Iris pigment epithelial cell (primary cell): Measurements from ENCODE around the gene IL17REL.

ENCODE experiments used
- DNase-seq: peaks from one replicate; pipeline ENCODE4 v3.0.0-alpha.2; 2011; ENCODE audit warnings: low read depth

IL17REL gene

DNA sequence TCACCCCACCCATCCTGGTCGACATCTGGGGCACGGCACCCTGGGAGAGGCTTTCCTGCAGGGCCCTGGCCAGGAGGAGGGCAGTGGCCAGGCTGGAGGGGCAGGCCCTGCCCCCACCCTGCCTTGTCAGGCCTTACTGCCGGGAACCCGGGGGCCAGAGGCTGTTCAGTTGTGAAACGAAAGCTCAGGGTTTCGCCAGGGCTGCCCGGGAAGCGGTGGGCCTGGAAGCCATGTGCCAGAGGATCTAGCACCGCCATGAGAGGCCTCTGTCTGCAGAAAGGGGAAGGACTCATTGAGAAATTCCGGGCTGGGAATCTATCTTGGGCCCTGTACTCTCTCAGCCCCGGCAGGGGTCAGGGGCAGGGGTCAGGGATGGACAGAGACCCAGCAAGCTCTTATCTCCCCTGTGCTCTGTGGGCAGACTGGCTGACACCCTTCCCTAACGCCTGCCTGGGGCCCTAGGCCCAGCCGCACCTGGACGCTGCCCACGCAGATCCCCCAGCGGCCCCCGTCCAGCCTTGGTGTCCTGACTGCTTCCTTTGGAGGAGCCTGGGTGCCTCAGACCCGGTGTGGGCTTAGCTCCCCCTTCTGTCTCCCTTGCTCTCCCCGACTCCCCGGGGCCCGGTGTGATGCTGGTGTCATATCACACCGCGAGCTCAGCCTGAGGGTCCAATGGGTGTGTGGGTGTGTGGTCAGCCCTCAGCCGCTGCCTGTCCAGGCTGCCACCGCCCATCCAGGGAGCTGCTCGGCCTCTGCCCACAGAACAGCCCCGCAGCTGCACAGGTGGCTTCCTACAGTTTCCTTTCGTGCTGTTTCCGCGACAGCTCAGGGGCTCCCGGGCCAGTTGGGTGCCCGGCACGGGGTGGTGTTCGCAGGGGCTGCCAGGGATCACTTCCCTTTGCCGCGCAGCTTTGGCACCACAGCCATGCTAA is 45.5 kb downstream of the IL17REL start:
- DNase-seq: peak; percentile 33

DNA sequence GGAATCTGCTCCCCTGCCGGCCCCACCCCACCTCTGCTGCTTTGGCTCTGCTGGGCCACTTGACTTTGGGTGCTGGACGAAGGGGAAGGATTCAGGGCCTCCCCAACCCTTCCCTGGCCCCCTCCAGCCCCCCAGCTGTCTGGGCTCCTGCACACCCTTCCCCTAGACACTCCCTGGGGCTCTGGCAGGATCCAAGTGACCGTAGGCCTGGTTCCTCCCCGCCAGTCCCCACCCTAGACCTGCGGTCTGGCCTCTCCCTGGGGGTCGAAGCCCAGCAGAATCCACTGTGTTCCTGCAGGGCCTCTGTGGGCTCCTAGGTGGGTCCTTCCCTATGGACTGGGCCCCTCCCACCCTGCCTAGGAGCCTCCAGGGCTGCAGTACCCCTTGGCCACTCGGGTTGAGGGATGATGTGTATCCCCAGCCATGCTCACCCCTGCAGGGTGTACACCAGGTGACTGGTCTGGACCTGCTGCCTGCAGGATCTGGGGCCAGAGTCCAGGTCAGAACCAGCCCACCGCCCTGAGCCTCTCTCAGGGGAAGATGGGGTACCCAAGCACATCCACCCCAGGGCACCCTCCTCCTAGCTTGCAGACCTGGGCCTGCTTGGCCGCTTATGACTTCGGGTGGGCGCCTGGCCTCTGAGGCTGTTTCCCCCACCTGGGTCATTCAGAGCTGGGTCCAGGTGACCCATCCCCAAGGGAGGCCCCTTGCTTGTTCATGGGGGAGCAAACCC is 46.4 kb downstream of the IL17REL start:
- DNase-seq: no peak

DNA sequence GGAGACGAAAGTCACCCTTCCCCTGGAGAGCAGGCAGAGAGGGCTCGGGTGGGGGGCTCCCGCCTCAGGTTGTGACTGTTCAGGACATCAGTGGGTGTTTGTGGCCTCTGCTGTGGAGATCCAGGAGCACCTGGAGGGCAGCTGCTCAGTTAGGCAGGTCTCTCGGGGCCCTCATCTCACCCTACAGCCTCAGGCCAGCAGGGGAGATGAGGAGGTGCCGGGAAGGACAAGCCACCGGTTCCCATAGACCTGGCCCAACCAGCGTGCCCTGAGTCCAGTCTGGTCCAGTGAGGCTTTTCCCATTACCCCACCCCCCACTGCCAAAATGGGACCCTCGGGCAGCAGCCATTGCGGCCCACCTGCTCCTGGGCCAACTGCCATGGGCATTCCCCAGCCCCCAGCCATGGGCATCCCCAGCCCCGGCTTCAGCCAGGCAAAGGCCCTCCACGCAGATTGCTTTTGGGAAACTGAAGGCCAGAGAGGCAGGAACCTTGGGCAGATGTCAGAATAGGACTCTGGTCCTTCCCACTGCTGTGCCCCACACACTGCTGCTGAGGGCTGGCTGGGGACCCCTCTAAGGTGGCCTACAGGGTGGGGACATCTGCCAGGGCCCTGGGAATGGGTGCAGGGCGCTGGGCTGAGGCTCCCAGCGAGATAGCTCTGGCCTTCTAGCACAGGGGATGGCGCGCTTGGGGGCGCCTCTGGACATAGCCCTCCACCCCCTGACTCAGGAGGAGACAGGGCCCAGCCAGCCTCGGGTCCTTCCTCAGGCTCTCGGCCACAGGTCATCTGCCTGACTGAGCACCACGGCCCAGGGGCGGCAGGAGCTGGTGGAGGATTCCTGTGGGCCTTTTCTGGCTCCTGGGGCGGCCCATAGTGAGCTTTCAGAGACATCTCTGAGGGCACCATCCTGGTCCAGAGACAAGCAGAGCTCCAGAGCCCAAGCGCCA is 47.2 kb downstream of the IL17REL start:
- no peak for DNase-seq

DNA sequence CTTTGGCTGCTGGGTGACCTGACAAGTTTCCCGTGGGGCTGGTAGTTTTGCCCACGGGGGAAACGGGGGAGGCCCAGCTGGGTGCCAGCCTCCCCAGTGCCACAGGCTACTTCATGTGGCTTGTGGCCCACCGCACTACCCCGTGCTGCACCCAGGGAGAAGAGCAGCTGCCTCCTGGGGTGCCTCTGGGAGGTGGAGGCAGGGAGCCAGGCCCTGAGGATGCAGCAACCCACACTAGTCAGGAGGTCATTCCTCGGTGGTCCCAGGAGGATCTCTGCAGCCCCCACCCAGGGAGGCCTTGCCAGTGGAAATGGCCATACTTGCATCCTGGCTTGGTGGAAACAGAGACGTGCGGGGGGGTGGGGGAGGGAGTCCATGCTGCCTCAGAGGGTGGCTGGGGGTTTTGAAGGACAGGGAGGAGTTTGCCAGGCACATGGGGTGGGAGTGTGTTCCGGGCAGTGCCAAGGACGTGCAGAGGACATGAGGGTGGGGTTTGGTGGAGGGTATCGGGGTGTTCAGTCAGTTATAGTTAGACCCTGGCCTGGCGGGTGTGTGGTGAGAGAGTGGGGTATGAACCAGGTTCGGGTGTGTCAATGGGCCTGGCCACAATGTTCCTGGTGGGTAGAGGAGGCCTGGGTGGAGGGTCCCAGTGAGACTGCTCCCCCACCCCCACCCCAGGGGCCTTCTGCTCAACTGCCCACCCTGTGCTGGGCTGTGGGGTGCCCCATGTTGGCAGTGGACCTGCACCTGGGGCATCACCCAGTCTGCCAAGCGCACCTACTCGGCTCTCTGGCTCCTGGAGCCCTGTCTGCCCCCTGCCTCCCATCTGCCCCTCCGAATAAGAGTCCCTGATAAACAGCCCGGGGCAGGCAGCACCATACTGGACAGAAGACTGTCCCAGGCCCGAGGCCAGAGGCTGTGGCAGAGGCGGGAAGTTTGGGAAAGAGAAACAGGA is 48.2 kb downstream of the IL17REL start:
- no peak for DNase-seq

DNA sequence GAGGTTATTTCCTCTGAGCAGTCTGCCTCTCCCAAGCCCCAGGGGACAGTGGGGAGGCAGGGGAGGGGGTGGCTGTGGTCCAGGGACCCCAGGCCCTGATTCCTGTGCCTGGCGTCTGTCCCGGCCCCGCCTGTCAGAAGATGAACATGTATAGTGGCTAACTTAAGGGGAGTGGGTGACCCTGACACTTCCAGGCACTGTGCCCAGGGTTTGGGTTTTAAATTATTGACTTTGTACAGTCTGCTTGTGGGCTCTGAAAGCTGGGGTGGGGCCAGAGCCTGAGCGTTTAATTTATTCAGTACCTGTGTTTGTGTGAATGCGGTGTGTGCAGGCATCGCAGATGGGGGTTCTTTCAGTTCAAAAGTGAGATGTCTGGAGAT is 48.9 kb downstream of the IL17REL start:
- no peak for DNase-seq

DNA sequence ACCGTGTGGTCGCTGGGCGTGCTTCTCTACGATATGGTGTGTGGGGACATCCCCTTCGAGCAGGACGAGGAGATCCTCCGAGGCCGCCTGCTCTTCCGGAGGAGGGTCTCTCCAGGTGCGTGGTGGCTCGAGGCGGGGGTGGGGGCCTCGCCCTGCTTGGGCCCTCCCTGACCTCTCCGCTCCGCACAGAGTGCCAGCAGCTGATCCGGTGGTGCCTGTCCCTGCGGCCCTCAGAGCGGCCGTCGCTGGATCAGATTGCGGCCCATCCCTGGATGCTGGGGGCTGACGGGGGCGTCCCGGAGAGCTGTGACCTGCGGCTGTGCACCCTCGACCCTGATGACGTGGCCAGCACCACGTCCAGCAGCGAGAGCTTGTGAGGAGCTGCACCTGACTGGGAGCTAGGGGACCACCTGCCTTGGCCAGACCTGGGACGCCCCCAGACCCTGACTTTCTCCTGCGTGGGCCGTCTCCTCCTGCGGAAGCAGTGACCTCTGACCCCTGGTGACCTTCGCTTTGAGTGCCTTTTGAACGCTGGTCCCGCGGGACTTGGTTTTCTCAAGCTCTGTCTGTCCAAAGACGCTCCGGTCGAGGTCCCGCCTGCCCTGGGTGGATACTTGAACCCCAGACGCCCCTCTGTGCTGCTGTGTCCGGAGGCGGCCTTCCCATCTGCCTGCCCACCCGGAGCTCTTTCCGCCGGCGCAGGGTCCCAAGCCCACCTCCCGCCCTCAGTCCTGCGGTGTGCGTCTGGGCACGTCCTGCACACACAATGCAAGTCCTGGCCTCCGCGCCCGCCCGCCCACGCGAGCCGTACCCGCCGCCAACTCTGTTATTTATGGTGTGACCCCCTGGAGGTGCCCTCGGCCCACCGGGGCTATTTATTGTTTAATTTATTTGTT is 49.6 kb downstream of the IL17REL start:
- no peak for DNase-seq

DNA sequence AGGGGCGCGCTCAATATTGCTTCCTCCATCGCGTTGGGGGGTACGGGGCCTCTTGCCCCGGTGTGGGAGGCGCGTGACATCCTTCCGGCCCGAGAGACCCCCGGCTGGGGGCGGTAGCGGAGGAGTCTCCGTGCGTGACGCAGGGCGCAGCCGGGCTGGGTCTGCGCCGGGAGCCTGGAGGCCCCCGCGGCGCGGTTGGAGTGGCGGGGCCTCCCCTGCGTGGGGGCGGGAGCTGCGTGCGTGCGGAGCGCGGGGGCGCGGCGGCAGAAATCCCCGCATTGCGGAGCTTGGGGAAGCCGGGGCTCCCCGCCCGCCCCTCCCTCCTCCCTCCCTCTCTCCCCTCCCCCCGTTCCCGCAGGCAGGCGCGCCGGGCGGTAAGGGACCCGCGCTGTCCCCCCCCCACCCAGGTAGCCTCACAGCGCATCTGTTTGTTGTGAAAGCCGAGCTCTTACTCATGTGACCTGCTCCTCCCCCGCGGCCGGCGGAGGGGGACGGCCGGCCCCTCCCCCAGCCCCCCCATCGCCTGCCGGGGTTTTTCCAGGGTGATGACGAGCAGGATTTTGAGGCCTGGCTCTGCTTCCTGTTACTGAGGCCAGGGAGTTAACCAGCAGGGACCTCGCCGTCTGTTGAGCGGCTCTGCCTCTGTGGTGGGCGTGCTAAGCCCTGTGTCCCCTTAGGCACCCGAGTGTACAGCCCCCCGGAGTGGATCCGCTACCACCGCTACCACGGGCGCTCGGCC is 50.4 kb downstream of the IL17REL start:
- peak; percentile 96 for DNase-seq

DNA sequence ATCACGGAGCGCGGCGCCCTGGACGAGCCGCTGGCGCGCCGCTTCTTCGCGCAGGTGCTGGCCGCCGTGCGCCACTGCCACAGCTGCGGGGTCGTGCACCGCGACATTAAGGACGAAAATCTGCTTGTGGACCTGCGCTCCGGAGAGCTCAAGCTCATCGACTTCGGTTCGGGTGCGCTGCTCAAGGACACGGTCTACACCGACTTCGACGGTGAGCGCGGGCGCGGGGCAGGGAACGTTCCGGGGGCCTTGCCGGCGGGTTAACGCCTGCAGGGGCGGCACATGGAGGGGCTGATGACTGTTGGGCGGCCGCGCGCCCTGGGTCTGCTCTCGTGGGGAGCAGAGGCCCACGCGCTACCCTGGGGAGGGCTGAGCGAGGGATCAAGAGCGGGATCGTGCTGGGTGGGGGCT is 51.0 kb downstream of the IL17REL start:
- DNase-seq: peak; percentile 62

DNA sequence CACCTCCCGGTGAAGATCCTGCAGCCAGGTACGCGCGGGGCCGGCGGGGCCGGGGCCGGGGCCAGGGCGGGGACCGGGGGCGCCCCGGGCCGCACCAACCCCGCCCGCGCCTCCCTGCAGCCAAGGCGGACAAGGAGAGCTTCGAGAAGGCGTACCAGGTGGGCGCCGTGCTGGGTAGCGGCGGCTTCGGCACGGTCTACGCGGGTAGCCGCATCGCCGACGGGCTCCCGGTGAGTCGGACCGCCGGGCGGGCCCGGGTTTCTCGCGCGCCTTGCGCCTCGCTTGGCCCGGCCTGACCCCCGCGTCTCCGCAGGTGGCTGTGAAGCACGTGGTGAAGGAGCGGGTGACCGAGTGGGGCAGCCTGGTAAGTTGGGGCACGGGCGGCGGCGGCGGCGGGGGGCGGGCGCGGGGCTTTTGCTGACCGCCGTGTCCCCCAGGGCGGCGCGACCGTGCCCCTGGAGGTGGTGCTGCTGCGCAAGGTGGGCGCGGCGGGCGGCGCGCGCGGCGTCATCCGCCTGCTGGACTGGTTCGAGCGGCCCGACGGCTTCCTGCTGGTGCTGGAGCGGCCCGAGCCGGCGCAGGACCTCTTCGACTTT is 51.5 kb downstream of the IL17REL start:
- DNase-seq: peak; percentile 33

DNA sequence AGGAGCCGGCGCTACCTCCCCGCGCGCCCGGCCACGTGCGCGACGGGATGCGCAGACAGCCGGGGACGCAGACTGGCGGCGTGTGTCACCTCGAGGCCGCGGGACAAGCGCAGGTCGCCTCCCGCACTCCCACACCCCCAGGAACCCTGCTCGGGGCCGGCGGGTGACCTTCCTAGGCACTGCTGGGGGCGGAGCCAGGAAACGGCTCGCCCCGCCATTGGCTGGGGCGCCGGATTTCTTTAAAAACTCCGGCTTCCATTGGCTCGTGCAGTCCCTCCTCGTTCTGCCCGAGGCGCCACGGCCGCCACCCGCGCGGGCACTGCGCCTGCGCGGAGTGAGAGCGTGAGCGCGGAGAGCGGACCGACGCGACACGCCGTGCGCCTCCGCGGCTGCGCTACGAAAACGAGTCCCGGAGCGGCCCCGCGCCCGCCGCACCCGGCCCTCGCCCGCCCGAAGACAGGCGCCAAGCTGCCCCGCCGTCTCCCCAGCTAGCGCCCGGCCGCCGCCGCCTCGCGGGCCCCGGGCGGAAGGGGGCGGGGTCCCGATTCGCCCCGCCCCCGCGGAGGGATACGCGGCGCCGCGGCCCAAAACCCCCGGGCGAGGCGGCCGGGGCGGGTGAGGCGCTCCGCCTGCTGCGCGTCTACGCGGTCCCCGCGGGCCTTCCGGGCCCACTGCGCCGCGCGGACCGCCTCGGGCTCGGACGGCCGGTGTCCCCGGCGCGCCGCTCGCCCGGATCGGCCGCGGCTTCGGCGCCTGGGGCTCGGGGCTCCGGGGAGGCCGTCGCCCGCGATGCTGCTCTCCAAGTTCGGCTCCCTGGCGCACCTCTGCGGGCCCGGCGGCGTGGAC is 52.2 kb downstream of the IL17REL start, which contains the start of gene PIM3:
Gene PIM3 (plus strand): TSS at position 614 of the 846 bp plus-strand sequence. CDS start 176 bp downstream, at position 790.
- DNase-seq: peak; percentile 95

DNA sequence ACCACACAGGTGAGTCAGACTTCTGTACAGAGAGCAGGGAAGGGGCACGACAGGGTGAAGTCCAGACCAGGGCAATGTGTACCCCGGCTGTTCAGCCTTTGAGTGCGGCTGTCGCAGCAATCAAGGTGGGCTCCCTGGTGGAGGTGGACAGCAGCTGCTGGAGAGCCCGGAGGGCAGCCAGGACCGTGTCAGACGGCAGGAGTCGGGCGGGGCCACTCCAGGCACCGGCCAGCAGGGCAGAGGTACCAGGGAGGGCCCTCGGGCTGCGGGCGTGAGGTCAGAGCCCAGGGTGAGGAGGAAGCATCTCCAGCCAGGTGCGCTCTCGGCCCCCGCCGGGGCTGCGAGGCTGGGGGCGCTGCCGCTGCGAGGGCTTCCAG is 52.8 kb downstream of the IL17REL start:
- no peak for DNase-seq

DNA sequence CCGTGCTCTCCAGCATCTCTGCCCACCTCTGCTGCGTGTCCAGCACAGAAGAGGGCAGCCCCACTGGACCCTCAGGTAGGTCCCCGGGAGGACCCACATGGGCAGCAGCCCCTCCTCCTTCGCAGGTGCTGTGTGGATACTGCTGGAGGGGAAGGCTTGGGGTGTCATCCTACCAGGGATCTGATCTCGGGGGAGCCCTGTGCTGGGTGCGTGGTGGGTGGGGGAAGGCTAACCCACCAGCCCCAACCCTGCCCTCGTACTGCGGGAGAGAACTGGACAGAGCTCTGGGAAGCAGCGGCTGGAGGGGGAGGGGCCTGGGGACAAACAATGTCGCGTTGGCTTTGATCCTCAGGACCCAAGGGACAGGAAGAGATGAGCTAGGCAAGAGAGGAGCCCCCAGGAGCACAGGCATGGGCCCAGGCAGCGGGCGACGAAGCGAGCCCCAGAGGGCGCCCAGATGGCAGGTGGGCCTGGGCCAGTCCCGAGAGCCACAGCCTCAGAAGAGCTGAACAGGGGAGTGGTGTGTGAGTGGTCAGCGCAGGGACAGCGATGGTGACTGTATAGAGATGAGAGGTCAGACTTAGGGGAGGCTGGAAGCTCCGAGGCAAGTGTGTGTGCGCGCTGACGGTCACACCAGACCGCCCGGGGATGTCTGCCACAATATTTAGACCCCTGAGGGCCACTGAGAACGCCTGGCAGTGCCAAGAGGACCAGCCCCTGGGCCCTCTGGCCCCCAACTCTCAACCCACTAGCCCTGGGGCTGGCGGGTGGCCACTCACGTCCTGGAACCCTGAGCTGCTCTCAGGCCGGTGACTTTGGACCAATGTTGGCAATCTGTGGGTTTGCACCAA is 53.4 kb downstream of the IL17REL start:
- no peak for DNase-seq

DNA sequence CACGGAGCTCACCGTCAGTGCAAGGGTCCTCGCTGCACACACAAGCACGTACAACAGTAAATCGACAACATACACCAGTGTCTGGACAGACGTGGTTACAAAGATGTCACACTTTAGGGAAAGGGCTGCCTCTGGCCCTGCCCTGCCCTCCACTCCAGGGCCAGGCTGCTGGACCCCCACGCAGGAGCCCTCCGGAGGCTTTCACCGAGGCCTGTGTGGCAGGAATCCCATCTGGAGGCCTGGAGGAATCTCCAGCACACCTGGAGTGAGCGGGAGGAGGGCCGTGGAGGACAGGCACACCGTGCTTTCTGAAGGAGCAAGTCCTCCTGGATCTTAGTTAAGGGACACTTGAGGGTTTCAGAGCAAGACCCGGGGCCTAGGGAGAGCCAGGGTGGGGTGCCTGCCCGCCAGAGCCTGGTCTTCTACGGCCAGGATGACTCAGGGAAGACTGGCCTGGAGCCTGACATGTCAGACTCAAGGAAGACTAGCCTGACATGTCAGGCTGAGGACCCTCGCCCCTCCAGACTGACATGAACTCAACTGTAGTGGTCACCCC is 54.1 kb downstream of the IL17REL start:
- DNase-seq: no peak

DNA sequence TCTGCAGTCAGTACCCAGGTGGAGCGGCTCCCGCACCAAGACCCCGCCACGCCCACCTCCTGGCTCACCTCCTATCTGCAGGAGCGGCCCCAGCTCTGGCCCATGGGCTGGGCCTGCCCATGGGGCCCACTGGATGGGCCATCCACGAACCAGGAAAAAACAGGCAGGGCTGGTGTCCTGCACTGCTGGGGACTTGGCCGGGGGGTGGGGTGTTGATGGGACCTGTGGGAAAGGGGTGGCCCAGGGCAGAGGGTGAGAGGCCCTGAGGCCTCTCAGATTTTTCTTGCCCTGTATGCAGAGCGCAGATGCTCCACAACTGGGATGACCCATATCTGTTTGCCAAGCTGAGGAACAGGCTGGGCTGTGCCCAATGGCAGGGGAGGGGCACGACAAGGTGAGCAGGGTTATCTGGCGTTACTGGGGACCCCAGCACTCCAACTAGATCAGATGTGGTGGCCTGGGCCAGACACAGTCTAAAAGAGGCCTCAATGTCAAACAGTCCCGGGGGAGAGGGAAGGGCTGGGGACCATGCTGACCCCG is 54.7 kb downstream of the IL17REL start:
- no peak for DNase-seq

DNA sequence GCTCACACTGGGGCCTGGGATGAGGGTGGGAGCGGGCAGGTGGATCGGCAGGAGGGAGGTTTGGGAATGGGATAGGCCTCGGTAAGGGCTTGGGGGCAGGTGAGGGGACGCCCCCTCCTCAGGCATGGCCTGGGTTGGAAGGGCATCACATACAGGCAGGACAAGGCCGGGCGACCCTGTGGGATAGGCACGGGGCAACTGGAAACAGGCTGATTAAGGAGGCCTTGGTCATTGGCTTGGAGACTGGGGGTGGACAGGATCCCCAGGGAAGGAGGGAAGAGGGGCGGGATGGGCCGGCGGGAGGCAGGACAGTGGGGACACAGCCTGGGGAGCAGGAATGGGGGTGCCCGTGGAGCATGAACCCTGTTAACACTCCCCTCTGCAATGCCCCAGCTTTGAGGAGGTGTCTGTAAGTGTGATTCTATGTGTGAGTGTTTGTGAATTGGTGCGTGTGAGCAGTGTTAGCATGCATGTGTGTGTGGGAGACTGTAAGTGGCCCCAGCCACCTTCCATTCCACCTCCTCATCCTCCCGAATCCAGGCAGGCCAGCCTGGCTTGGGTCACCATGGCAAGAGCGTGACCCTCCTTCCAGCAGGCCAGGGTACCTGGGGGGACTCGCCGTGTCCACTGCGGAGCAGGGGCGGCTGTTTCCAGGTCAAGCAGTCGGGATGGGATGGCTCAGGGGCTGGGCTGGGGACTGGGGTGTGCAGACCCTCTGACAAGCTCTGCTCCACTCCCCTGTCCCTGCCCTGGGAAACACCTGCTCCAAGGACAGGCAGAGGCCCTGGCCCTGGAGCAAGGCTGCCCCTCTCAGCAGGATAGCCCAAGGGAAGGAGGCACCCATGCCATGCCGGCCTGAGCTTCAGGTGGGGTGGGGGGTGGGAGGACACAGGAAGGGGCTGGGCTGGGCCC is 55.4 kb downstream of the IL17REL start:
- DNase-seq: no peak
